NCI-H146 treated with DMSO at 0.1 percent for 48 hours (cell line): ENCODE data around the gene ACADS.

Experiments used
- DNase-seq: peaks from one replicate; lab custom pipeline; 2025; ENCODE audit not compliant: unreplicated experiment; lab: John Stamatoyannopoulos, UW

The ACADS gene

GRCh38 chr12:120699553-120699952, 26.1 kb upstream of the ACADS start:
- DNase-seq, result no peak

GRCh38 chr12:120700886-120701285, 24.7 kb upstream of the ACADS start:
- DNase-seq, result no peak

DNA sequence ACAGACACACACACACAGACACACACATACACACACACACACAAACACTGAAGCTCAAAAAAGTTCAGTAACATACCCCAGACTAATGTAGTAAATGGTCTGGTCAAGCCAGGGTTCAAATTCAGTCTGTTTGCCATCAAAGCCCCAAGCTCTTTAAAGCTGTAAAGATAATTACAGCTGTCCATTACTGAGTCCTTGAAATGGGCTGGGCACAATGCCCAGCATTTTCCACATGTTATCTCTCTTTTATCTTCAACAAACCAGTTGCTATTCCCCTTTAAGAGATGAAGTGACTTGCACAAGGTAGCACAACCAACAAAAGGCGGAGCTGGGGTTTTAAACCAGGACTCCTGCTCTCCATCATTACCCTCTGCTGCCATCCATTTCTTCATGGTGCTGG, 23.0 kb upstream of the ACADS start:
- no peak for DNase-seq

DNA sequence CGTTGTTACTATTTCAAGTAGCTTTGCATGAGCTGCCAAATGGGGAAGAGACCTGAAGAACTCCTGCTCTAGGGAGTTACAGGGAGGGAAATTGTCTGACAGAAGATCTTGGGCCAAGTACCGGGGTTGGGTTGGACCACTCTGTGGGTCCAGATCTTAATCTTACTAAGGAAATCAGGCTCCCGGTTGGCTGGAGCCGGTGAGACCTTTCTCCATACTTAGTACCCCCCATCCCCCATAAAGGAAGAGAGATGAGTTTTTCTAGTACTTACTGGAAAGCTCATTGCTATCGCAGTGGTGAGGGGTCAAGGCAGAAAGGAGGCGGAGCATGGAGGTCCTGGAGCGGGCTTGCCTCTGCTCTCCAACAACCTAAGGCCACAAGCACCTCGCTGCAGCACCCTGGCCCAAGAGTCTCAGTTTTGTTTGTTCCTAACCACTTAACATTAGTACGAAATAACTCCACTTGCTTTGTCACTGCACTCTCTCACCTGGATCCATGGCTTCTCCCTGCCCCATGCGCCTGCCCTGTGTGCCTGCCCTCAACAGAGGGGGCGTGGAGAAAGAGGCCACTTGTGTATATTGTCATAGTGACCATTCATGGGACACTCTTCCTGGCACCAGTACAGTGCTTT, 22.2 kb upstream of the ACADS start:
- DNase-seq, result no peak

- DNase-seq, result no peak
Measured at GRCh38 chr12:120705618-120706017, 20.0 kb upstream of the ACADS start.

- no peak for DNase-seq
Measured at GRCh38 chr12:120706029-120706428, 19.6 kb upstream of the ACADS start.

GRCh38 chr12:120708651-120709050, 17.0 kb upstream of the ACADS start:
- DNase-seq, result no peak

DNA sequence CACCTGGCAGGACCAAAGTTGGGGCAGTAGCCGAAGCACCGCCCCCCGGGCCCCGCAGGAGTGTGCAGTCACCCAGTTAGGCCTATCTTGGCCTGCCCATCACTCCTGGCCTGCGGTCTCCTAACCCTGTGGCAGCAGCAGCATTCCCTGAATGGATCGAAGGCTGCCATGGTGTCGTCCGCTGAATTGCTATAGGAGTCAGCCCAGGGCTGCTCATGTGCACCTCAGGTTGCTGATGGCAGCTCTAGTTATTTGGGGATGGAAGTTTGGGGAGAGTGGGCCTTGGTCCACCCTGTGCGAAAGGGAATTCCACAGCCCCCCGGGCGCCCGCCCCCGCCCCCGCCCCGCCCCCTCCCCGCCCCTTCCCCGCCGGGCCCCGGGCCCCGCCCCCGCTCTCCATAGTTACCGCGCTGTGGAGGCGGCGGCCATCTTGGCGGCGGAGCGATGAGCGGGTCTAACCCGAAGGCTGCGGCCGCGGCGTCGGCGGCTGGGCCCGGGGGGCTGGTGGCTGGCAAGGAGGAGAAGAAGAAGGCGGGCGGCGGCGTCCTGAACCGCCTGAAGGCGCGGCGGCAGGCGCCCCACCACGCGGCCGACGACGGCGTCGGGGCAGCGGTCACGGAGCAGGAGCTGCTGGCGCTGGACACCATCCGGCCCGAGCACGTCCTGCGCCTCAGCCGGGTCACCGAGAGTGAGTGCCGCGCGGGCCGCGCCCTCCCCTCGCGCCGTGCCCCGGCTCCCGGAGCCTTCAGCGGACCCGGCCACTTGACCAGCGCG, 15.4 kb upstream of the ACADS start, which contains the start of gene UNC119B:
UNC119B (plus strand) TSS at position 428 of the 774 bp plus-strand sequence; CDS start at position 445, 17 bp downstream.
- DNase-seq, result peak; percentile 31

GRCh38 chr12:120710805-120711296, 14.8 kb upstream of the ACADS start:
- peak; percentile 10 for DNase-seq

DNA sequence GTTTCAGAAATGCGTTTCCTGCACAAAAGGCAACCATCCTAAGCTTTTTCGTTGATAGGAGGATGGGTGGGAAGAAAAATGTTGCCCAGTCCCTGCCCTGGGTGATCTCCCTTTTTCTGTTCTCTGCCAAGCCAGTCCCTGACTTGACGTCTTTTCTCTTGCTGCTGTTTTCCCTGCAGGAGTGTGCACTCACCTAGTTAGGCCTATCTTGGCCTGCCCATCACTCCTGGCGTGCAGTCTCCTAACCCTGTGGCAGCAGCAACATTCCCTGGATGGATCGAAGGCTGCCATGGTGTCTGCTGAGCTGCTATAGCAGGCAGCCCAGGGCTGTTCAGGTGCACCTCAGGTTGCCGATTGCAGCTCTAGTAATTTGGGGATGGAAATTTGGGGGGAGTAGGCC, 14.2 kb upstream of the ACADS start:
- no peak for DNase-seq

DNA sequence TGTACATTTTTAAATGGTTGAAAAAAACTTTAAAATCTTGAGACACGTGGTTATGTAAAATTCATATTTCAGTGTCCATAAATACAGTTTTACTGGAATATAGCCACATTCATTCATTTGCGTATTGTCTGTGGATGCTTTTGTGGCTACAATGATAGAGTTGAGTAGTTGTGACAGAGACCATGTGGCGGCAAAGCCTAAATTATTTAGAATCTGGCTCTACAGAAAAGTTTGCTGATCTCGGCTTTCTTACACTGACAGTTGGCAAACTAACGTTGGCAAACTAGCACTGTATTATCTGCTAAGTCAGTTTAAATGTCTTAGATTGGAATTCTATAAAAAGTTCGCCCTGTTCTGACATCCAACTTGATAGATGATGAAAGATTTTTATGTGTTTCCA, 13.0 kb upstream of the ACADS start:
- no peak for DNase-seq

DNA sequence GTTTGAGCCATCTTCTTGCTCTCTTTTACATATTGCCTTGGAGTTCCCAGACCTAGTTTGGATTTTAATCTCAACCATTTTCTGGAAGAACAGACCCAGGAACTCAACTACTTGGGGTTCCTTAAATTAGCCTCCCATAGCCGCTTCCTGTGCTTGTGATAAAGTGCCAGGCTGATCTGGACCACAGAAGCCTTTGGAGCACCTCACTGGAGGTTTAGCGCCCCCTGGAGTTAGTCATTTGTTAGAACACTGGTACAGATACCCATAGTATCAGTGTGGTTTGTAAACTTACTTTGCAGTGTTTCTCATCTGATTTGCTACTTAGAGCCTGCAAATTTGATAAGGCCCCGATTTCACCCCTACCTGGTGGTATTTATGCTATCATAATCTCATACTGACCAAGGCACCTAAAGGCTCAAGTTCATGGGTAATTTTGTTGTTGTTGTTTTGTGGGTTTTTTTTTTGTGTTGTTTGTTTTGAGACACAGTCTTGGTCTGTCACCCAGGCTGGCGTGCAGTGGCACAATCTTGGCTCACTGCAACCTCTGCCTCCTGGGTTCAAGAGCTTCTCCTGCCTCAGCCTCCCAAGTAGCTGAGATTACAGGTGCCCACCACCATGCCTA, 11.7 kb upstream of the ACADS start:
- peak; percentile 61 for DNase-seq

GRCh38 chr12:120718055-120718454, 7.6 kb upstream of the ACADS start:
- no peak for DNase-seq

DNA sequence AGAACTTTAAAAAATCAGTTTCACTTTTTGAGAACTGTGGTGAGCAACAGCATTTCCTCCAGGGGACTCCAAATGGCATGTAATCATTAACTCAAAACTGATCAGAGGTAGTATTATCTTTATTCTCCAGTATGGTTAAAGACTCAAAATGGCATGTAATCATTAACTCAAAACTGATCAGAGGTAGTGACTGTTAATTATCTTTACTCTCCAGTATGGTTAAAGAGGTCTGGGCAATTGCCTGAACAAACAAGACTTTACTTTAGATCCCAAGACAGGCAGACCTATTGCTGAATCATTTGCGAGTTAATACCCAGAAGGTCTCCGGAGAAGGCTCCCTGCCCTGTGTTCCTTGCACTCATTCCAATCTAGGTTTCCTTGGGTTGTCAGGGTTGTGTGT, 6.6 kb upstream of the ACADS start:
- no peak for DNase-seq

DNA sequence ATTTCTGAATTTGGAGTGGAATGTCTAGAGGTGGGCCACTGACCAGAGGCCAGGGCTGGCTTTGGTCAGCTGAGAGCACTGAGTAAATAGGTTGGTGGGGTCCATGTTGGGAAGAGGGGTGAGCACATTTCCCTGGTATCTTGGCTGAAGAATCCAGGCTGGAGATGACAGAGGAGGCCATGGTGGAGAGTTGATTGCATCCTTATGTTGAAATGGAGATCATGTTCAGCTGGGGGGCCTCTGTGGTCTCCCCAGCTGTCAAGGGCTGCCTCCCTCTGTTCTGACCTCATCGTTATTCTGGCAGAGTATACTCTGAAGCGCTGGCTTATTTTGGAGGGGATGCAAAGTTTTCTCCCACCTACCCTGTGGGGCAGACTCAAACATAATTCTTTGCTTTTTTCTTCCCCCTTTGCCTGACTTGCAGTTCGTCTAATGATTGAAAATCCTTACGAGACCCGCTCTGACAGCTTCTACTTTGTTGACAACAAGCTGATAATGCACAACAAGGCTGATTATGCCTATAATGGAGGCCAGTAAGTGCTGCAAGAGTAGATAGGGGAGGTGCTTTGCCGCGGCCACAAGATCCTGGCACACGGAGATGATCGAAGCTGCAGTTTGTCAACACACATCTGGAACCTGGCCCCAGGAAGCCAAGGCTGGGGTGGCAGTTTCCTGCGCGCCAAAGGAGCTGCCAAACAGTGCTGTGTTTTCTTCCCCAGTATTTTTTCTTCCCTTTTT, 6.0 kb upstream of the ACADS start:
- no peak for DNase-seq

- no peak for DNase-seq
Measured at GRCh38 chr12:120720234-120720986, 5.2 kb upstream of the ACADS start.

DNA sequence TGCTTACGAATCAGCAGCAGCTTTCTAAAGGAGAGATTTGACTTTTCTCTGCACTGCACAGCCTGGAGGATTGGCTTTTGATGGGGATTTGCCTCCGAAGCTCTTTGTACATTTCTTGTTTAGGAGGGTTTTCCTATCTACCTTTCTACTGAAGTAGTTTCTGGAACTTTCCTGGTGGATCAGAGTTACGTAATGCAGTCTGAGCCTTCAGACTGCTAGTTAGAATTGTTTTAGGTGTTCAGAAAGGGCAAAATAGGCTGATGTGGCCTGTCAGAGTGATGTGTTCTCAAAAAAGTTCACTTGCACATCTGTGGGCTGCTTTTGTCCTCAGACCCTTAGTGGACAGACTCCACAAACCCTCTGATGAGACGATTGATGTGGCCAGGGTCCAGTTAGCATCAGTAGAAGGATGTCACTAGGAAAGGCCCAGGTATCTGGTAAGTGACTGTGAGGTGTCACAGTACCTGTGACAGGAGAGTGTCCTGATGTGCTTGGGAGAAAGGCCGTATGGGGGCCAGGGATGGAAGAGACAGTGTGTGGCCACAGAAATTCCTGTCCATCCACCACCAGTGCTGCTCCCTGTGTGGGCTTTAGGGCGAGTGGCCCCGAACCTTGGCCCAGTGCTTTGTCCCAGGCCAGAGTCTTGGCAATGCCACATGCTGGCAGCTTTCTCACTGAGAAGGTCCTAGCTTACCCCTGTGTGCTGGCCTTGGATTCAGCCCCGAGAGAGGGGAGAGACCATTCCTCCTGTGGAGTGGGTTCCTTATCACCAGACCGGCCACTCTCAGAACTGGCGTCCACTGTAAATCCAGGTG, 4.4 kb upstream of the ACADS start:
- no peak for DNase-seq

- DNase-seq, result no peak
Measured at GRCh38 chr12:120721866-120722265, 3.8 kb upstream of the ACADS start.

- no peak for DNase-seq
Measured at GRCh38 chr12:120722784-120723183, 2.8 kb upstream of the ACADS start.

DNA sequence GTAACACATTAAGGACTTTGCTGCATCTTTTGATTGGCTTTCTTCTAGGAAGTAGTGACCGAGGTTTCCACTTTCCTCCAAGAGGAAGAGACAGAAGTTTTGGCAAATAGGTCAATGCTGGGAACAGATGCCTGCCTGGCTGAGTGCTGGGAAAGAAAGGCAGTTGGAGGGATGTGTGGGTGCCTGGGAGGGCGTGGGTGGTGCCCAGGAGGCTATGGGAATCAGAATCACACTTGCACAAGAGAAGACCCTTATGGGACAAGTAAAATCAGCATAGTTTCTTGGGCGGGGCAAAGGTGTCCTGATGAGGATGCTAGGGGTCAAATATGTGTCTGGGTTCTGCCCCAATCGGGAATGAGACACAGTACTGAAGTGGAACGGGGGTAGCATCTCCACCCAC, 906 bp upstream of the ACADS start:
- DNase-seq, result no peak
